ENCODE data around the gene ZNFX1. TPM values are rescaled to one million over a fixed set of nuclear protein-coding genes. Genes with fewer than 3 reads are reported as not detected.
A peak's percentile ranks its signal among the peaks of the same experiment; 100 is the strongest.

The ZNFX1 gene
- total and polyA plus RNA-seq, 9 of the 15 experiments (the other 6 are each of a cell fraction or from before 2014, with no cell fraction given), result 3.8 to 13.8 (median 10.3) TPM

DNA sequence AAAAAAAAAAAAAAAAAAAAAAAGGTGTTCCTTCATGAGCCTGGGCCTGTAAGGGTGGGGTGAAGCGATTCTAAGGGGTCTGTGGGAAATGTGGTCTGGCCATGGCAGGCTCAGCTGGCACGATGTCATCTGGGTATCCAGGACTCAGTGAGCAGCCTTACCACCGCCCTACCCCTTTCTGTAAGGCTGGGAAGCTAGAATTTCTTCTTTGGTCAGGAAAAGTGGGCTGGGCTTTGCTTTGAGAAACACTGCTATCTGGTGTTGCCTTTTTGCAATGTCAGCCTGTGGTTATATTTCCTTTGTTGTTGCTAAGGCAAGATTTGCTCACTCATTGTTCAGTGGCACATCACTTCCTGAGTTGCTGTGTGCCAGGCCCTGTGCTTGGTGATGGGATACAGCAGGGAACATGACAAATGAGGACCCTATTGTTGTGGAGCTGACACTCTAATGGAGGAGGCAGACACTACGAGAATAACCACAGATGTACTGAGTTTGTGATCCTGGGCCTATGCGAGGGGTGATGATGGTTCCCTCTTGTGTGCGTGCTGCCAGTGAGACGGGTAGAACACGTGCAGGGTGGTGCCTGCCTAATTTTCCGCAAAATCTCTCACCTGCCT is 45.9 kb upstream of the ZNFX1 start (continued):
- TF ChIP-seq, protein P1, sequence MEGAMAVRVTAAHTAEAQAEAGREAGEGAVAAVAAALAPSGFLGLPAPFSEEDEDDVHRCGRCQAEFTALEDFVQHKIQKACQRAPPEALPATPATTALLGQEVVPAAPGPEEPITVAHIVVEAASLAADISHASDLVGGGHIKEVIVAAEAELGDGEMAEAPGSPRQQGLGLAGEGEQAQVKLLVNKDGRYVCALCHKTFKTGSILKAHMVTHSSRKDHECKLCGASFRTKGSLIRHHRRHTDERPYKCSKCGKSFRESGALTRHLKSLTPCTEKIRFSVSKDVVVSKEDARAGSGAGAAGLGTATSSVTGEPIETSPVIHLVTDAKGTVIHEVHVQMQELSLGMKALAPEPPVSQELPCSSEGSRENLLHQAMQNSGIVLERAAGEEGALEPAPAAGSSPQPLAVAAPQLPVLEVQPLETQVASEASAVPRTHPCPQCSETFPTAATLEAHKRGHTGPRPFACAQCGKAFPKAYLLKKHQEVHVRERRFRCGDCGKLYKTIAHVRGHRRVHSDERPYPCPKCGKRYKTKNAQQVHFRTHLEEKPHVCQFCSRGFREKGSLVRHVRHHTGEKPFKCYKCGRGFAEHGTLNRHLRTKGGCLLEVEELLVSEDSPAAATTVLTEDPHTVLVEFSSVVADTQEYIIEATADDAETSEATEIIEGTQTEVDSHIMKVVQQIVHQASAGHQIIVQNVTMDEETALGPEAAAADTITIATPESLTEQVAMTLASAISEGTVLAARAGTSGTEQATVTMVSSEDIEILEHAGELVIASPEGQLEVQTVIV (CRISPR knock-in tag; IDR thresholded peaks at IDR 0.05; ENCODE audit: borderline replicate concordance), result no peak
- TF ChIP-seq ARNT (IDR thresholded peaks at IDR 0.05), result 0 out of 4 replicates have a peak, but pooled peaks of 1 of the 2 experiments have one; percentile 54
- TF ChIP-seq, protein P2, sequence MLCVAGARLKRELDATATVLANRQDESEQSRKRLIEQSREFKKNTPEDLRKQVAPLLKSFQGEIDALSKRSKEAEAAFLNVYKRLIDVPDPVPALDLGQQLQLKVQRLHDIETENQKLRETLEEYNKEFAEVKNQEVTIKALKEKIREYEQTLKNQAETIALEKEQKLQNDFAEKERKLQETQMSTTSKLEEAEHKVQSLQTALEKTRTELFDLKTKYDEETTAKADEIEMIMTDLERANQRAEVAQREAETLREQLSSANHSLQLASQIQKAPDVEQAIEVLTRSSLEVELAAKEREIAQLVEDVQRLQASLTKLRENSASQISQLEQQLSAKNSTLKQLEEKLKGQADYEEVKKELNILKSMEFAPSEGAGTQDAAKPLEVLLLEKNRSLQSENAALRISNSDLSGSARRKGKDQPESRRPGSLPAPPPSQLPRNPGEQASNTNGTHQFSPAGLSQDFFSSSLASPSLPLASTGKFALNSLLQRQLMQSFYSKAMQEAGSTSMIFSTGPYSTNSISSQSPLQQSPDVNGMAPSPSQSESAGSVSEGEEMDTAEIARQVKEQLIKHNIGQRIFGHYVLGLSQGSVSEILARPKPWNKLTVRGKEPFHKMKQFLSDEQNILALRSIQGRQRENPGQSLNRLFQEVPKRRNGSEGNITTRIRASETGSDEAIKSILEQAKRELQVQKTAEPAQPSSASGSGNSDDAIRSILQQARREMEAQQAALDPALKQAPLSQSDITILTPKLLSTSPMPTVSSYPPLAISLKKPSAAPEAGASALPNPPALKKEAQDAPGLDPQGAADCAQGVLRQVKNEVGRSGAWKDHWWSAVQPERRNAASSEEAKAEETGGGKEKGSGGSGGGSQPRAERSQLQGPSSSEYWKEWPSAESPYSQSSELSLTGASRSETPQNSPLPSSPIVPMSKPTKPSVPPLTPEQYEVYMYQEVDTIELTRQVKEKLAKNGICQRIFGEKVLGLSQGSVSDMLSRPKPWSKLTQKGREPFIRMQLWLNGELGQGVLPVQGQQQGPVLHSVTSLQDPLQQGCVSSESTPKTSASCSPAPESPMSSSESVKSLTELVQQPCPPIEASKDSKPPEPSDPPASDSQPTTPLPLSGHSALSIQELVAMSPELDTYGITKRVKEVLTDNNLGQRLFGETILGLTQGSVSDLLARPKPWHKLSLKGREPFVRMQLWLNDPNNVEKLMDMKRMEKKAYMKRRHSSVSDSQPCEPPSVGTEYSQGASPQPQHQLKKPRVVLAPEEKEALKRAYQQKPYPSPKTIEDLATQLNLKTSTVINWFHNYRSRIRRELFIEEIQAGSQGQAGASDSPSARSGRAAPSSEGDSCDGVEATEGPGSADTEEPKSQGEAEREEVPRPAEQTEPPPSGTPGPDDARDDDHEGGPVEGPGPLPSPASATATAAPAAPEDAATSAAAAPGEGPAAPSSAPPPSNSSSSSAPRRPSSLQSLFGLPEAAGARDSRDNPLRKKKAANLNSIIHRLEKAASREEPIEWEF (CRISPR knock-in tag; IDR thresholded peaks at IDR 0.05), result no peak
- no peak for TF ChIP-seq TEAD1 (CRISPR knock-in tag; IDR thresholded peaks at IDR 0.05)
- peak; percentile 86 for TF ChIP-seq MAFK (IDR thresholded peaks at IDR 0.05; ENCODE audit: low read length)
- TF ChIP-seq LCOR (CRISPR knock-in tag; IDR thresholded peaks at IDR 0.05), result no peak
- no peak for TF ChIP-seq FOXA3 (CRISPR knock-in tag; conservative IDR thresholded peaks at IDR 0.05 in 1 of 2, IDR thresholded peaks at IDR 0.05 in 1 of 2)
- TF ChIP-seq TRIM24 (IDR thresholded peaks at IDR 0.05), result 0 out of 4 replicates have a peak, but pooled peaks of 1 of the 2 experiments have one; percentile 33
- TF ChIP-seq SMARCA4 (IDR thresholded peaks at IDR 0.05), result peak; percentile 21; the same call in 1 of the 2 replicates
- 0 out of 2 replicates have a peak, but pooled peaks have one; percentile 28 for TF ChIP-seq FOXJ2 (tag; IDR thresholded peaks at IDR 0.05)
- TF ChIP-seq RBM22 (IDR thresholded peaks at IDR 0.05; ENCODE audit: low read depth, low read length, poor library complexity, severe bottlenecking), result no peak
- TF ChIP-seq NFE2 (IDR thresholded peaks at IDR 0.05; ENCODE audit: low read depth), result peak; percentile 95
- TF ChIP-seq EWSR1 (IDR thresholded peaks at IDR 0.05; ENCODE audit: borderline replicate concordance, low read depth, partially characterized antibody), result no peak
- peak; percentile 39; the same call in 1 of the 2 replicates for TF ChIP-seq MTA3 (IDR thresholded peaks at IDR 0.05; ENCODE audit: borderline replicate concordance)
- TF ChIP-seq ZNF316 (IDR thresholded peaks at IDR 0.05), result peak; percentile 98
- peak; percentile 88 for TF ChIP-seq SOX6 (IDR thresholded peaks at IDR 0.05)
- peak; percentile 94 for TF ChIP-seq BACH1 (tag; IDR thresholded peaks at IDR 0.05)
- no peak for TF ChIP-seq NCOA6 (IDR thresholded peaks at IDR 0.05)
- TF ChIP-seq FOXK2 (conservative IDR thresholded peaks at IDR 0.05 in 1 of 2, IDR thresholded peaks at IDR 0.05 in 1 of 2; ENCODE audit: low read depth in 2 of 2), result peak; percentile 77; a peak in 3 of 4 replicates
- TF ChIP-seq ZFX (CRISPR knock-in tag; IDR thresholded peaks at IDR 0.05), result peak; percentile 28
- peak; percentile 94 for TF ChIP-seq MAFG (tag; conservative IDR thresholded peaks at IDR 0.05)
- TF ChIP-seq RUNX1 (IDR thresholded peaks at IDR 0.05; ENCODE audit: low read depth), result no peak
- peak; percentile 59 for TF ChIP-seq RFX1 (IDR thresholded peaks at IDR 0.05)
- TF ChIP-seq ARID1B (IDR thresholded peaks at IDR 0.05), result peak; percentile 33
